Measurements from ENCODE around the gene TRABD2A. TPM values are rescaled to one million over a fixed set of nuclear protein-coding genes. Genes with fewer than 3 reads are reported as not detected.

TRABD2A gene
- total RNA-seq = 0.72 and 2.6 TPM in 2 replicates

GRCh38 chr2:84880645-84881521 lies at the start of gene TRABD2A:
TRABD2A (minus strand) TSS chr2:84881084; CDS start chr2:84881039, 45 bp downstream.

GRCh38 chr2:84905181-84906107 lies 24.6 kb upstream of the TRABD2A start, which contains the start of gene TMSB10:
TMSB10 (plus strand) TSS chr2:84905656.

Other genes with a start within 250 kb of the TRABD2A start
- gene TMSB10, start 24.6 kb upstream of the TRABD2A start, total RNA-seq = 7,601 and 9,488 TPM in 2 replicates
- 68.4 and 149 TPM in 2 replicates for gene KCMF1, start 90.1 kb upstream of the TRABD2A start, total RNA-seq